Gastroesophageal sphincter (tissue), 3 donors: ENCODE data around the gene KHDC4.

ENCODE experiments used
- CTCF ChIP-seq, 4 experiments: fragments of 200-600 bp in 2 of 4; fragments of 450-650 bp in 2 of 4; sonication (generic) in 1 of 4; IDR thresholded peaks; one replicate each; pipeline ENCODE4 v1.5.1; 2017 to 2019; ENCODE audit warnings: antibody characterized with exemption in 4 of 4, mild to moderate bottlenecking in 2 of 4, moderate library complexity in 2 of 4
- POLR2AphosphoS5 ChIP-seq: sonication (generic); formaldehyde crosslinking; IDR thresholded peaks from one replicate; pipeline ENCODE4 v1.6.1; 2017; ENCODE audit warnings: antibody characterized with exemption

- TF ChIP-seq CTCF (IDR thresholded peaks at IDR 0.05) = no peak
- TF ChIP-seq POLR2AphosphoS5 = no peak
Measured at GRCh38 chr1:155967341-155968050, 33.3 kb upstream of the KHDC4 start.
